HL-60/S4 treated with retinoic acid at 250 ng/mL for 4 days and 3 days (cell line): ENCODE results near the gene GPR137.
"Not testable (repeated sequence)": the region's sequence is repeated elsewhere in the genome, so short reads cannot be mapped to it uniquely, and the experiment has no call there.

Experiments used
- in situ Hi-C: fragments of 300-500 bp; cut with MboI; formaldehyde crosslinking; loops from 2 replicates; pipeline ENCODE4 v1.7.0; 2022; ENCODE audit warnings: low sequenced_read_pairs

The GPR137 gene, protein sequence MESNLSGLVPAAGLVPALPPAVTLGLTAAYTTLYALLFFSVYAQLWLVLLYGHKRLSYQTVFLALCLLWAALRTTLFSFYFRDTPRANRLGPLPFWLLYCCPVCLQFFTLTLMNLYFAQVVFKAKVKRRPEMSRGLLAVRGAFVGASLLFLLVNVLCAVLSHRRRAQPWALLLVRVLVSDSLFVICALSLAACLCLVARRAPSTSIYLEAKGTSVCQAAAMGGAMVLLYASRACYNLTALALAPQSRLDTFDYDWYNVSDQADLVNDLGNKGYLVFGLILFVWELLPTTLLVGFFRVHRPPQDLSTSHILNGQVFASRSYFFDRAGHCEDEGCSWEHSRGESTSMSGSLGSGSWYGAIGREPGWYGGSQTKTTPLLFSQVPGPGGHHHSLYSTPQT

GRCh38 chr11:64284962-64285884, at the start of gene GPR137:
Gene GPR137 (plus strand): TSS chr11:64285848. CDS start chr11:64286525, 677 bp downstream.
- in situ Hi-C loops: no loop called here

GRCh38 chr11:64237484-64237951, 48.1 kb upstream of the GPR137 start:
- in situ Hi-C loops: no loop called here

DNA sequence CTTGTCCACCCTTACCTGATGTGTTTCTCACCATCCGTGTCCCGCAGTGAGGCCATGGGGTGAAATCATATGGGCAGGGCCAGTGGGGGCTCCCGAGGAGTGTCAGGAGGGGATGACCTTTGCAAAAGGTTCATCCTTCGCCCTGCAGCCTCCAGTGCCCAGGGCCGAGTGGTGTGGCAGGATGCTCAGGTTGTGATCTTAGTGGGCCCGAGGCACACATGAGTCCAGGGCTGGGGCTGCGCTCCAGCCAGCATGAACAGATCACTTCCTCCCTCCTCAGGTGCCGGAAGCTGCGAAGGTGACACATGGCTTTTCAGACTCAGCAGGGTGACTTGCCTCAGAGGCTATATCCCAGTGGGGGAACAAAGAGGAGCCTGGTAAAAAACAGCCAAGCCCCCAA, 47.6 kb upstream of the GPR137 start:
- in situ Hi-C loops: no loop called here

DNA sequence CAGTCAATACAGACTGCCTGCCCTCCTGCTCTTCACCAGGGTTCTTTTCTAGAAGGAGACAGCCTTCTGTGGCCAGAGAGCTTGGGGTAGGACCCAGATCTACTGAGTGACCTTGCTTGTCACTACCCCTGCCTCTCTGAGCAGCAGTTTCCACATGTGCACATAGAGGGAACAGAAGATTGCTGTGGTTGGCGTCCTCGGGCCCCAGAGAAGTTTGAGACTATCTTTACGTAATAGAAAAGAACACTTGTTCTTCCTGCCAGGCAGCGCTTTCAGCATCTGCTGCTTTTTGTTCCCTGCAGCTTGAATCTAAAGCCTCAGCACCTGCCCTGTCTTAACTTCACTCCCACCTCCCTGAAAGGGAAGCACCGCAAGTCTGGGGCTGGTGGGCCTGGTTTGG, 46.6 kb upstream of the GPR137 start:
- in situ Hi-C loops: no loop called here

DNA sequence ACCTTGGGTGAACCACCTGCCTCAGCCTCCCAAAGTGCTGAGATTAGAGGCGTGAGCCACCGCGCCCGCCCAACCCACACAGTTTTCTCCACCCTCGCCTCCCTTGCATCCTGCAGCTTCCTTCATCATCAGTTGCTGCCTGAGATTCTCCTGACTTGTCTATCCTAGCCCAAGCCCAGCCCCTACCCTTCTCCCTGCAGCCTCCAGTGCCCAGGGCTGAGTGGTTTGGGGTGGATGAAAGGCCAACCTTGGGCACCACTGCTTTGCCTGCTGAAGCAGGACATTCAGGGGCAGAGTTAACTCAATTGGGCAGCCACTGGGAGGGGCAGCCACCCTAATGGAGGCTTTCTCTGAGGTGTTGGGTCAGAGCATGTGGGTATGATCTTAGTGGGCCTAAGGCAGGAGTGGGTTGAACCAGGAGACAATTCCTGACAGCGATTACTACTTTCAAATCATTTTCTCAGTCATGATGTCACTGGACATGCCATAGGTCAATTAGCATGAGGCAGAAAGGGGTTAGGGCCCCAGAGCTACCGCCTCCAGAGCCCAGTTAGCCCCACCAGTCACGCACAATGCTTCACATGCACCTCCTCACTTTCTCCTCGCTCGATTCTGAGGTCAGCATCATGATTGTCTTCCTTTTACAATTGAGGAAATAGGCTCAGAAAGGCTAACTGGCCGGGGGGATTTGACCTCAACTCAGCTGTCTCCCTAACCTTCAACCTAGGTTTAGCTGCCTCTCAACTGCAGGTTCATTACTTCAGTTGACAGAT, 45.8 kb upstream of the GPR137 start:
- in situ Hi-C loops: no loop called here

DNA sequence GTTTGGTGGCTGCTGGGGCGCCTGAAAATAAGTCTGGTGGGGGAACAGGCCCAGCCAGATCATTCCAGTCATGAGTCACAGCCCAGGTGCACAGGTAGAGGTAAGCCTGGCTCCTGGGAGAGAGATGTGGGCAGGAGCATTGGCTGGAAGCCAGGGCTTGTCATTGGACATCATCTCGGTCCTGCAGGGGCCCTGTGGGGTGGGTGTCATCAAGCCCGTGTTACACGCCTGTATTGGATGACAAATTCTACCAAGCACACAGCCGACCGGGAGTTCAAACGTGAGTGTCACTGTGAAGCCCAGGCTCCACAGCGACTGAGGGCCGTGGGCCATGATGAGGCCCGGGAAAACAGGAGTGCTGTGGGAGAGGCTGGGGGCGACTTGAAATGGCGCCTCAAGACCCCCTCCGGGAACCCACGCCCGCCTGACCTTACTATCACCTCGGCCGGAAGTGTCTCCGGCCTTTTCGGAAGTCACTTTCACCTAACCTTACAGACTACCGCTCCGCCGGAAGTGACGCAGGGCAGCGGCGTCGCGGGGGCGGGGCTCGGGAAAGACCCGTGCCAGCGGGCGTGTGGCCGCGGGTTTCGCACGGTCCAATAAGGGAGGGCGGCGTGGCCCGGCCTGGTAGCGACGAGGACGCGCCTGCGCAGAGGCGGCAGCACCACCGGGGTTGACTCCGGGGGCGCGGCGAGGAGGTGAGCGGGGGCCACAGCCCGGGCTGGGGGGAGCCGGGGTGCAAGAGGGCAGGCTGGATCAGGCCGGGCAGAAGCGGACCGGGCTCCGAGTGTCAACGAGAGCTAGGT, 45.0 kb upstream of the GPR137 start, which contains the start of gene FKBP2:
TSS of gene FKBP2 (plus strand) at position 661 of the 806 bp plus-strand sequence. CDS start 1,293 bp downstream, outside the sequence.
- in situ Hi-C loops: no loop called here

- in situ Hi-C loops: no loop called here
Observed at GRCh38 chr11:64241241-64241490, 44.5 kb upstream of the GPR137 start.

GRCh38 chr11:64241491-64242374, 43.9 kb upstream of the GPR137 start:
- in situ Hi-C loops: no loop called here

DNA sequence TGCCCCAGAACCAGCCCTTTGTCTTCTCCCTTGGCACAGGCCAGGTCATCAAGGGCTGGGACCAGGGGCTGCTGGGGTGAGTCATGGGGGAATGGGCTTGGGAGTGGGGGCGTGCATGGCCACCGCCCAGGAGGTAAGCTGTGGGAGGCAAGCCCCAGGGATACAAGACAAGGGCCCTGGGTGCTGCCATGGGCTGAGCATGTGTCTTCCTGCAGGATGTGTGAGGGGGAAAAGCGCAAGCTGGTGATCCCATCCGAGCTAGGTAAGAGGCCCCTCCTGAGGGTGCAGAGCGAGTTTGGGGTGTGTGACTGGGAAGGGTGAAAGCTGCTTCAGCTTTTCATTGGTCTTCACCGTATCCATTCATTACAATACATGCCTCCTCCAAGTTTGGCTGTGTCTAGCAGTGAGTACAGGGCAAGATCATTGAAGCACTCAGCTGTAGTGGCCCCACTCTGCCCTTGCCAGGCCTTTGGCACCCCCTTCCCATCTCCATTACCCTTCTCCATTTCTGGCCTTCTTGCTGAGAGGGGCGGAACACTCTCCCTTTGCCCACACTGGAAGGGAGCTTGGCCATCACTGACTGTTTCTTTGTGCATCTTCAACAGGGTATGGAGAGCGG, 42.3 kb upstream of the GPR137 start:
- in situ Hi-C loops: no loop called here

- in situ Hi-C loops: no loop called here
Observed at GRCh38 chr11:64244107-64244506, 41.5 kb upstream of the GPR137 start.

DNA sequence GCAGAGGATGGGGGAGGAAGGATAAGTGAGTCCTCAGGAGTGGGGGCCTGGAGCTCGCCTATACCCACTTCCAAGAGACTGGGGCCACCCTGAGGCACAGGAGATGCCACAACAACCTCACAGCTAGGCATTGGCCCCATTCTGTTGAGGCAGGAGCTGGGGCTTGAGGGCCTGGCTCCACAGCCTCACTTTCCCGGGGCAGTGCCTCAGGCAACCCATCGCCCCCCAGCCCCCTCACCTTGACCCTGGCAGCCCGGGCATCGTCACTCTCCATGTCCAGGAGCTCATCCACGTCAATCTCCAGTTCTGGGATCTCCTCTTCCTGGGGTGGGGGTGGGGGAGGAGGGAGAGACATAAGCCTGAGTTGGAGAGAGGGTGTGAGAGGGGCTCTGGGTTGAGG, 40.7 kb upstream of the GPR137 start:
- in situ Hi-C loops: no loop called here

GRCh38 chr11:64245401-64245796, 40.2 kb upstream of the GPR137 start:
- in situ Hi-C loops: no loop called here

DNA sequence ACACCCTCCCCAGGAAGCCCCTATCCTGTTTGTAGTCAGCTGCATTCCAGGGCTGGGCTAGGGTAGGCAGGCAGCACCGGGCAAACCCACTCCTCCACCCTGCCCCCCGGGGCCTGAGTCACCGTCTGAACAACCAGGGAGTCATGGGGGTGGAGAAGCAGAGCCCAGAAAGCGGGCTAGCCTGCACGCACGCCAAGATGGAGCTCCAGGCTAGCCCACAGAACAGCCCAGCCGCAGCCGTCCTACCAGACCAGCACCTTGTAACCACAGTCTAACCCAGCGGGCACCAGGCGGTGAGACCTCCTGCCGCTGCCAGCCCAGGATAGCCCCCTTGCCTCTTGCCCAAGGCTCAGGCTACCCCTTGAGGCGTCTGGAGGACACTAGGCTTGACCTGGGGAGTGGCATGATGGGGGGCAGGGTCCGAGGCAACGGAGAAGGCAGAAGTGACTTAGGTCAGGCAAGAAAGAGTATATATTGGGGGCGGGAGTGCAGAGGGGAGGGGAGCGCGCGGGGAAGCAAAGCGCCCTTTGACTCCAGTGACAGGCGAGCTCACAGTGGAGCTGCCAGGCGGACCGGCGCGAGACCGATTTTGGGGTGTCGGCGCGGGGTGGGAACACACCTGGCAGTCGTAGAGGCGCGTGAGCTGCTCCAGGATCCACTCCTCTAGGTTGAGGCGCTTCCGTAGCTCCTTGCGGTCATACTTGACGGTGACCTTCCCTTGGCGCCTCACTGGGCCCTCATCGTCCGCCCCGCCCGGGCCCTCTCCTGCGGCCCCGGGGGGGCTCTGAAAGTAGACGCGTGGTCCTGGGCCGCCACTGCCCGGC, 39.6 kb upstream of the GPR137 start:
- in situ Hi-C loops: no loop called here

DNA sequence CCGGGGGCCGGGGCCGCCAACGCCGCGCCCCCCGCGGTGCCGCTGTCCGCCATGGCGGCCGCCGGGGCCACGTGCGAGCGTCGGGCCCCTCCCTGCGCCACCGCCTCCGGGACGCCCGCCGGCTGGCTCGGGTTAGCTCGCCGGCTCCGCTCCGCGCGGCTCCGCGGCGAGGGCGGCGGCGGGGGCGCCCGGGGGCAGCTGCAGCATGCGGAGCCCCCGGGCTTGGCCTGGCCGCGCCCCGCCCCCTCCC, 39.1 kb upstream of the GPR137 start:
- in situ Hi-C loops: not testable (repeated sequence)

- in situ Hi-C loops: no loop called here
Observed at GRCh38 chr11:64246871-64247728, 38.5 kb upstream of the GPR137 start, which contains the start of gene PPP1R14B. Gene PPP1R14B (minus strand): TSS chr11:64246943. CDS start chr11:64246673, 270 bp downstream.

DNA sequence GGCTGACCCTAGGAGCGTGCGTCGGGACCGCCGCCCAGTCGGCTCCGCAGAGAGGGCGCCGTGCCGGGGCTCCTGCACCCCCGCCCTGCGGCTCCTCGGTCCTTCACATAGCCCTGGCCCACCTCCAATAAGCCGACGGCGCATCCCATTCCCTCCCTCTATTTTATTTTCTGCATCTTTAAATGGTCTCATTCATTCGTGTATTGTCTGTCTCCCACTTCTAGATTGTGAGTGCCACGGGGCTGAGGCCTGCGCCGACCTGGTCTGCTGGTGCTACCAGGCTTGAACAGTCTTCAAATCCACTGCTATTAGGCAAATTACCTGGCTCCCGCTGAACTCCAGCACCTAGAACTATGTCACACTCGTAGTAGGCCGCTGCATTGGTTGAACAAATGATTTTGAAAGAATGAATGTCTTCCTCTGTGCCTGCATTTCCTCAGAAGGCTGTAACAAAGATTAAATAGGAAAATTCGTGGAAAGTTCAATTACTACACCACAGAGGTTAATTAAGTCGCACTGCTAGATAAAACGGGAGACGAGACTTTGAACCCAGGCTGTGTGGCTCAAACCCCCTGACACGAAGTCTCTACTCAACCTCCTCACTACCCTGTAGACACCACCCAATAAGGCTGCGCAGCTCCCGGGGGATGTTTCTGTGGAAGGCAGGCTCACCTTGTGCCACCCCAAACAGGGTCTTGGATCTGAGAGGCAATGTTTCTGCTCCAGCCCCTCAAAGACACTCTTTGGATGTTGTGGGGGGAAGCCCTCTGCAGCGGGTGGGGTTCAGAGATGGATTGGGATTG, 37.7 kb upstream of the GPR137 start:
- in situ Hi-C loops: no loop called here
